A549 treated with CpdA at 1 μM for 4 hours (cell line): ENCODE results near the gene TTN. TPM values are rescaled to one million over a fixed set of nuclear protein-coding genes. Genes with fewer than 3 reads are reported as not detected.

Experiments
- total RNA-seq: library from RNA; stranded (reverse); fragments of 200-300 nt; extraction: Qiagen RNA extraction; gene quantifications from 5 replicates; pipeline ENCODE4 v1.2.3, GENCODE V29; 2022; ENCODE audit warnings: low read depth

TTN gene
- under 0.01 to 0.03 TPM (median 0.01 TPM) in 4 of 5 replicates, not detected in the other for total RNA-seq

GRCh38 chr2:178807227-178808008 is at the start of gene TTN:
TTN (minus strand) TSS chr2:178807423; CDS start chr2:178804642, 2,781 bp downstream.

GRCh38 chr2:178480227-178481181 is 326.7 kb downstream of the TTN start, which contains the start of gene PLEKHA3:
PLEKHA3 (plus strand) TSS chr2:178480457; CDS start chr2:178480870, 413 bp downstream.

DNA sequence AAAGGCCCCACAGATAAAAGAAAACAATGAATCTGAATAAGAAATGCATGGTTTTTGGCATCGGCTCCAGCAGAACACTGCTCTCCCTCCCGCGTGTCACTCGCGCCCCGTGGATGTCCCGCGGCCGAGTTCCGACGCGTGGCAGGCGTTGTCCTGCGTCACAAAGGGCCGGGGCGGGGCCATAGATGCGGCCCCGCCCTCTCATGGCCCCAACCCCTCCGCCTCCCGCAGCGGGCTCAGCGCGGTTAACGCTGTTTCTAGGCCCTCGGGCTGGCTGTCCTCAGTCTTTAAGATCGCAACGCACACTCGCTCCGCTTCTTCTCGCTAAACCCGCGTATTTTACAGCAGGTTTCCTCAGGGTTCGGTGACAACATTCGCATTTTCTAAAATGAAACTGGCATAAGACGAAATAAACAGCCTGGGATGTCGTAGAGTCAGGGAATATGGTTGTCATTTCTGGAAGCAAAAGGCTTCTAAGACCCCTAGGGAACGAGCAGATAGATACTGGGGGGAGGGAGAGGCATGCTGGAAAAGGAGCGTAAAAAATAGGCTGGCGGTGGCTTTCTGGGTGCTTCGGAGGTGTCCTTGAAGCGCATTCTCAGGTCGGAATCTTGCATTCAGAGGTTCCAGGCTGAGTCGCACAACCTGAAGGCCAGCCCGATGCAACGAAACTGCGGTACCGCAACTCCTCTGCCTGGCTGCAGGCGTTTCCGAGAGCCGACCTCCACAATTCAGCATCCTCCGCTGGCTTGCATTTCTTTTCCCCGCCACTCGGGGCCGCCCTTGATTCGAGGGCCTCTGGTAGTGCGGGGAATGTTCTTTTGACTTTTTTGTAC is 328.6 kb downstream of the TTN start, which contains the start of gene FKBP7:
TSS of gene FKBP7 (minus strand) at position 162 of the 836 bp plus-strand sequence. CDS start at position 61, 101 bp downstream.

Other genes starting within 250 kb of the TTN start
- gene CCDC141, start 242.7 kb upstream of the TTN start, total RNA-seq = not detected in 5 replicates